Subcutaneous adipose tissue (tissue), 4 donors: ENCODE results near the gene ERCC8. TPM values are rescaled to one million over a fixed set of nuclear protein-coding genes. Genes with fewer than 3 reads are reported as not detected.

Experiments used
- total RNA-seq, 4 donors: library from RNA; depleted of rRNA; stranded (reverse); fragments of >200 nt; gene quantifications; one replicate each; pipeline ENCODE4 v1.1.0, GENCODE V29; 2016
- TF ChIP-seq, protein P1 (sequence below): fragments of 450-650 bp; IDR thresholded peaks from one replicate; pipeline ENCODE4 v1.5.1; 2016; ENCODE audit warnings: low read depth, mild to moderate bottlenecking, control low read depth, antibody characterized with exemption, moderate library complexity

ERCC8 gene, protein sequence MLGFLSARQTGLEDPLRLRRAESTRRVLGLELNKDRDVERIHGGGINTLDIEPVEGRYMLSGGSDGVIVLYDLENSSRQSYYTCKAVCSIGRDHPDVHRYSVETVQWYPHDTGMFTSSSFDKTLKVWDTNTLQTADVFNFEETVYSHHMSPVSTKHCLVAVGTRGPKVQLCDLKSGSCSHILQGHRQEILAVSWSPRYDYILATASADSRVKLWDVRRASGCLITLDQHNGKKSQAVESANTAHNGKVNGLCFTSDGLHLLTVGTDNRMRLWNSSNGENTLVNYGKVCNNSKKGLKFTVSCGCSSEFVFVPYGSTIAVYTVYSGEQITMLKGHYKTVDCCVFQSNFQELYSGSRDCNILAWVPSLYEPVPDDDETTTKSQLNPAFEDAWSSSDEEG
- 10 to 100 TPM; 11.3 to 19.4 (median 18.5) TPM for total RNA-seq

DNA sequence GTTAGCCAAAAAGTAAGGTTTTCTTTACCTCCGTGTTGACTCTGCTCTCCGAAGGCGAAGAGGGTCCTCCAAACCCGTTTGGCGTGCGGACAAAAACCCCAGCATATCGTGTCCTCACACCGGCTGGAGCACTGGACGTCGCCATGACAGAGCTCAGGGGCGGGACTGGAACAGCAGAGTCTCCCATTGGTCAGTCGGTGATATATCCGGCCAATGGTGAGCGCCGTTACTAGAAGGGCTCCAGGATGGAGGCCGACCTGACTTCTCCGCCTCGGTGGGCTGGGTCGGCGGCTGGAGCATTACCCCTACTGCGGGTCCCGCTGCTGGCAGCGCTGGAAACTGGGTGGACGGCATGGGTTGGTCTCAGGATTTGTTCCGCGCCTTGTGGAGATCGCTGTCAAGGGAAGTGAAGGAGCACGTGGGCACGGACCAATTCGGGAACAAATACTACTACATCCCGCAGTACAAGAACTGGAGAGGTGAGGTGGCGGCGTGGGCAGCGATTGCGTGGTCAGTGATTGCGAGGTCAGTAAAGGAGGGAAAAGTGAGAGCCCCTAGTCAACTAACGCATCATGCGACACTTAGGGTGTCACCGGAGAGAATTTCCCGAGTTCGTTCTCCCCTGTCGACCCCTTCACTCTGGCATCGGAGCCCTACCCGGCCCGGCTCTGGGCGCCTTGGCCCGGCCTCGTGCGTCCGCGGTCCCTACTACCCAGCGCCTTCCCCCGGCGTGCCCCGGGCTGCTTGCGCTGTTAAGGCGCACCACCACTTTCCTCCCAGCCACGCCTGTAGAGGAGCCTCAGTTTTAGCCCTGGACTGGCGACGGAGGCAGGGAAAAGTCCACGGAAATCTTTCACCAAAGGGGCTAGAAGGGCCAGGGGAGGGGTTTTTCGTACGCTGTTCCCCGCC is at the start of gene ERCC8, which contains the start of gene NDUFAF2:
Gene ERCC8, minus strand, starts transcription at position 167 of the 909 bp plus-strand sequence. Its CDS starts 62 bp downstream, at position 105.
Gene NDUFAF2, plus strand, starts transcription at position 302 of the 909 bp plus-strand sequence. Its CDS starts 51 bp downstream, at position 353.
- TF ChIP-seq, protein P1, sequence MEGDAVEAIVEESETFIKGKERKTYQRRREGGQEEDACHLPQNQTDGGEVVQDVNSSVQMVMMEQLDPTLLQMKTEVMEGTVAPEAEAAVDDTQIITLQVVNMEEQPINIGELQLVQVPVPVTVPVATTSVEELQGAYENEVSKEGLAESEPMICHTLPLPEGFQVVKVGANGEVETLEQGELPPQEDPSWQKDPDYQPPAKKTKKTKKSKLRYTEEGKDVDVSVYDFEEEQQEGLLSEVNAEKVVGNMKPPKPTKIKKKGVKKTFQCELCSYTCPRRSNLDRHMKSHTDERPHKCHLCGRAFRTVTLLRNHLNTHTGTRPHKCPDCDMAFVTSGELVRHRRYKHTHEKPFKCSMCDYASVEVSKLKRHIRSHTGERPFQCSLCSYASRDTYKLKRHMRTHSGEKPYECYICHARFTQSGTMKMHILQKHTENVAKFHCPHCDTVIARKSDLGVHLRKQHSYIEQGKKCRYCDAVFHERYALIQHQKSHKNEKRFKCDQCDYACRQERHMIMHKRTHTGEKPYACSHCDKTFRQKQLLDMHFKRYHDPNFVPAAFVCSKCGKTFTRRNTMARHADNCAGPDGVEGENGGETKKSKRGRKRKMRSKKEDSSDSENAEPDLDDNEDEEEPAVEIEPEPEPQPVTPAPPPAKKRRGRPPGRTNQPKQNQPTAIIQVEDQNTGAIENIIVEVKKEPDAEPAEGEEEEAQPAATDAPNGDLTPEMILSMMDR: no peak

DNA sequence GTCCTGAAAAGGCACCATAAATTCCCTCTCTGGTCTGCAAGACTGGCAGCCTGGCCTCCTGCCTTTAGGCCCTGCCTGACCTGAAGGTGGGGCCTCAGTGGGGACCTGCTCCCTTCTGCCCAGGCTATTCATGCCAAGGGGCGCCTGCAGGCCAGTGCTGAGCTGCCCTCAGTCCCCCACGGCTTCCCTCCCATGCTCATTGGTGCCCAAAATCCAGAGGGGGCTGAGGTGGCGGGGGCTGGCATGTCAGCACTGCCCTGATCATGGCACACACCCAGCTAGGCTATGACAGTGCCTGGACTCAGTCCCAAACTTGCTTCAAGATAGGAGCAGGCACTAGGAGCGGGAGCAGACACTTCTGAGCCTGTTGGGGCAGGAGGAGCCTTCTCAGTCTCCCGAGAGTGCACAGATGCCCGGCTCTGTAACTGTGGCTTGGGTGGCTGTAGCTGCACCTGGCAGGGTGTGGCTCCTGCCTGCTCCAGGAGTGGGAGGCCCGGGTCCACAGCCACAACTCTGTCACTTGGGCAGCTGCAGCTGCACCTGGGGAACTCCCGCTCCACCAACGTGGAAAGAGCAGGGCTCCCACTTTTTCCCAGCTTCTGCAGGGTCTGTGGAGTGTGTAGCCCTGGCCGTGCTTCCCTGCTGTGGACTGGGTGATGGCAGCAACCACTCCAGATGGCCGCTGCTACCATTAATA is 49.2 kb upstream of the ERCC8 start:
- TF ChIP-seq, protein P1: no peak

DNA sequence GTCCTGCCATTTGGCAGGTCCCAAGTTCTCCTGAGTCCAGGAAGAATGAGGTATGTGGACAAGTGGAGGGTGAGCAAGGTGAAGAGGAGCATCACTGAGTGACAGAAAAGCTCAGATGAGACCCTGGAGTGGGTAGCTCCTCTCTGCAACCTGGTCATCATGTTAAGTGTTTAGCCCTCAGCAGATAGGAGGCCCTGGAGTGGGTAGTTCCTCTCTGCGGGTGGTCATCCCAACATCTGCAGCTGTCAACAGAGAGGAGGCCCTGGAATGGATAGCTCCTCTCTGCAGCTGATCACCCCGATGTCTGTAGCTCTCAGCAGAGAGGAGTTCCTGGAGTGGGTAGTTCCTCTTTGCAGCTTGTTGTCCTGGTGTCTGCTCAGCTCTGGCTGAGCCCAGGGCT is 48.6 kb upstream of the ERCC8 start:
- TF ChIP-seq, protein P1: no peak

DNA sequence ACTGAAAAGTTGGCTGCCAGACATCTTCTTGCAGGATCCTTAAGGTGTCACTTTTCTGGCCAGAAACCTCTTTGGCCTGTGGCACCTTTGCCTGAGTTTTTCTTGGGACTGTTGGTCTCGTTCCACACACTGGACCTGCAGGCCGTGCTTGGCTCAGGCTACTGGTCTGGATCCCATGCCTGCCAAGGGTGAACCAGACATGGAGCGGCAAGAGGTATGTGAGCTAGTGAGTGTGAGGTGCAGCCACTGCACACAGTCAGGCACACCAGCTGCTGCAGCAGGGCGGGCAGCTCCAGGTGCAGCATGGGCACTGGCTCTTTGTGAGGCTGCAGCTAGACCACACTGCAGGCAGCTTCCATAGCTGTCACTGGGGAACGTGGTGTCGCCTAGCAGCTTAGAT is 48.0 kb upstream of the ERCC8 start:
- TF ChIP-seq, protein P1: no peak

DNA sequence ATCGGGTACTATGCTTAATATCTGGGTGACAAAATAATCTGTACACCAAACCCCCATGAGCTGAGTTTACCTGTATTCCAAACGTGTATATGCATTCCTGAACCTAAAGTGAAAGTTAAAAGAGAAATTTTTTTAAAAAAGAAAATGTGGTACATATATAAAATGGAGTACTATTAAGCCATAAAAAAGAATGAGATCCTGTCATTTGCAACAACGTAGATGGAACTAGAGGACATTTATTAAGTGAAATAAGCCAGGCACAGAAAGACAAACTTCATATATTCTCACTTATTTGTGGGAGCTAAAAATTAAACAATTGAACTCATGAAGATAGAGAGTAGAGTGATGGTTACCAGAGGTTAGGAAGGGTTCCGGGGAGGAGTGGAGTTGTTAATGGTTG is 44.9 kb upstream of the ERCC8 start:
- TF ChIP-seq, protein P1: no peak

DNA sequence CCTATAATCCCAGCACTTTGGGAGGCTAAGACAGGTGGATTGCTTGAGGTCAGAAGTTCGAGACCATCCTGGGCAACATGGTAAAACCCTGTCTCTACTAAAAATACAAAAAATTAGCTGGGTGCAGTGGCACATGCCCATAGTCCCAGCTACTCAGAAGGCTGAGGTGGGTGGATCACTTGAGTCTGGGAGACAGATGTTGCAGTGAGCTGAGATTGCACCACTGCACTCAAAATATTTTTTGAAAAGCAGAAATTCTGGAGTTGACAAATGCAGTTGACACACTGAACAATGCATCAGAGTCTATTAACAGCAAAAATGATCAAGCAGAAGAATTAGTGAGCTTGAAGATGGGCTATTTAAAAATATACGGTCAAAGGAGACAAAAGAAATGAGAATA is 35.6 kb upstream of the ERCC8 start:
- TF ChIP-seq, protein P1: no peak
